NCI-H345 treated with DMSO at 0.1 percent for 48 hours (cell line): ENCODE measurements around the gene ADAMTS10.
"Not testable (repeated sequence)": the region's sequence is repeated elsewhere in the genome, so short reads cannot be mapped to it uniquely, and the experiment has no call there.

Experiments used
- DNase-seq: peaks from one replicate; lab custom pipeline; 2025; ENCODE audit not compliant: unreplicated experiment; lab: John Stamatoyannopoulos, UW

The ADAMTS10 gene

DNA sequence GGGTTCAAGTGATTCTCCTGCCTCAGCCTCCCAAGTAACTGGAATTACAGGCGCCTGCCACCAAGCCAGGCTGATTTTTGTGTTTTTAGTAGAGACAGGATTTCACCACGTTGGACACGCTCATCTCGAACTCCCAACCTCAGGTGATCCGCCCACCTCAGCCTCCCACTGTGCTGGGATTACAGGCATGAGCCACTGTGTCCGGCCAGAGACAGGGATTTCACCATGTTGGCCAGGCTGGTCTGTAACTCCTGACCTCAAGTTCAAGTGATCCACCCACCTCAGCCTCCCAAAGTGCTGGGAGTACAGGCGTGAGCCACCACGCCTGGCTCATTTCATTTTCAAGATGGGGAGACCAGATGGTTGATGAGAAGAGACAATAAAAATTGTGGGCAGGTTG lies 45.6 kb downstream of the ADAMTS10 start:
- not testable (repeated sequence) for DNase-seq

GRCh38 chr19:8561075-8561764 lies 49.3 kb downstream of the ADAMTS10 start:
- DNase-seq, result no peak

DNA sequence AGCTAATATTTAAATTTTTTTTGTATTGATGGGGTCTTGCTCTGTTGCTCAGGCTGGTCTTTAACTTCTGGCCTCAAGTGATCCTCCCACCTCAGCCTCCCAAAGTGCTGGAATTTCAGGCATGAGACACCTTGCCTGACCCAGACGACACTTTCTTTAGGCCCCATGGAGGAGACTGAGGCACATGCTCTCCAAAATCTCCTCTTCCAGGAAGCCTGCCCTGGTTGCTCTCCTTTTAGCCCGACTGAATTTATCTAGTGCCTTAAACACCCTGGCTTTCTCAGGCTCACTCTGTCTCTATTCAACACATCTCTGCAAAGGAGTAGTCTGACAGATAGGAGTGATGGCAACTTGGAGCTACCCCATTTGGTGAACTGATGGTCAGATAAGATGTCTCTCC lies 52.2 kb downstream of the ADAMTS10 start:
- no peak for DNase-seq

DNA sequence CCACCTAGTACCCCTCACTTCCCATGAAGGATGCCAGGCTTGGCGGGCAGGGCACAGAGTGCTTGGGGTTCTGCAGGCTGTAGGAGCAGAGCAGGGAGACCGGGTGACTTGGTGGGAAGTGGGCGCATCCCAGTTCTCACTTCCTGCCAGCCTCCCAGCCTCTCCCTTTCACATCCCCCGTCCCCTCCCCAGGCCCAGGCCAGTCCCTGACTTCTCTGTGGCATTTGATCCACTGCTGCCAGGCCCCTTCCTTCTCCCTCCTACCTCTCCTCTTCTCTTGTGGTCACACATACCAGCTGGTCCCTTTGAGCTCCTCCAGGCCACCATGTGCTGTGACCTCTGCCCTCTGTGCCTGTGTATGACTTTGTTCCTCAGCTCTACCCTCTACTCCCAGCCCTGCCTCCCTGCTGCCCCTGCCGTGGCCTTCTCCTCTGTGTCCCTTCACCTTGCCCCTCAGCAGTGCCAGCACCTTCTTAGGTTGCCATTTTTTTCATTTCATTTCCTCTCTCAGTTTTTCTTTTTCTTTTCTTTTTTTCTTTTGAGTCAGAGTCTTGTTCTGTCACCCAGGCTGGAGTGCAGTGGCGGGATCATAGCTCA lies 52.8 kb downstream of the ADAMTS10 start:
- no peak for DNase-seq

- not testable (repeated sequence) for DNase-seq
These were observed 56.8 kb downstream of the ADAMTS10 start for GRCh38 chr19:8553729-8554128.

DNA sequence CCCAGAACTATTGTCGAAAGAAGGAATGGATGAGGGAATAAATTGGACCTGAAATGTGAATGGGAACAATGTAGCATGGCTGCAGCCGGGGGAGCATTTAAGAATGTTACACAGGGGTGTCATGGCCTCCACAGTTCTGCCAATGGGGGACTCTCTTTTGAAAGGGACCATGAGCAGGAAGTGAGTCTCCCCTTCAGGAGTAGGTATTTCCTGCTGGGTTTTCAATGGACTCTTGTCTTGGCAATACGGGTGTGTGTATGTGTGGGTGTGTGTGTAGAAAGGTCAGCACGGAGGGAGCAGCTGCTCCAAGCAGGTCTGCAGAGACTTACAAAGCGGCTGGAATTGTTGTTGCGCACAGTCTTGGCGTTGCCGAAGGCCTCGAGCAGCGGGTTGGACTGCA lies 57.7 kb downstream of the ADAMTS10 start:
- DNase-seq, result no peak

DNA sequence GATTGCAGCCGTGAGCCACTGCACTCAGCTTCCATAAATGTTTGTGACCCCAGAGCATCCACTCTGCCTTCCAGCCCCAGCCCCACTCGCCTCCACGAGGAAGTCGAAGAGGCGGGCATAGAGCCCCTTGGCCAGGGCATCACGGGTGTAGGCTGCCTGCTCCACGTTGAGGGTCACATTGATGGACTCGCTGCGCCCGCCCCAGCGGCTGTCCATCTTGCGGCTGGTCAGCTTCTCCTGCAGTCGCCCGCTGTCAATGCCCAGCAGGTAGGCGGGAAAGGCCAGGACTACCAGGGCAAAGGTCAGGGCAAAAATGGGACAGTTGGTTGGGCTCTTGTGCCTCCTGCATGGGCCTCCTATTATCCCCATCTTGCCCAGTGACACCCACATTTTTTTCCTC lies 60.4 kb downstream of the ADAMTS10 start:
- DNase-seq, result no peak

GRCh38 chr19:8545743-8546142 lies 64.8 kb downstream of the ADAMTS10 start:
- DNase-seq, result no peak

- no peak for DNase-seq
These were observed 66.3 kb downstream of the ADAMTS10 start for GRCh38 chr19:8544168-8544567.

- no peak for DNase-seq
These were observed 70.8 kb downstream of the ADAMTS10 start for GRCh38 chr19:8539621-8540149.

GRCh38 chr19:8537099-8537498 lies 73.4 kb downstream of the ADAMTS10 start:
- DNase-seq, result no peak

GRCh38 chr19:8536282-8536681 lies 74.2 kb downstream of the ADAMTS10 start:
- no peak for DNase-seq

DNA sequence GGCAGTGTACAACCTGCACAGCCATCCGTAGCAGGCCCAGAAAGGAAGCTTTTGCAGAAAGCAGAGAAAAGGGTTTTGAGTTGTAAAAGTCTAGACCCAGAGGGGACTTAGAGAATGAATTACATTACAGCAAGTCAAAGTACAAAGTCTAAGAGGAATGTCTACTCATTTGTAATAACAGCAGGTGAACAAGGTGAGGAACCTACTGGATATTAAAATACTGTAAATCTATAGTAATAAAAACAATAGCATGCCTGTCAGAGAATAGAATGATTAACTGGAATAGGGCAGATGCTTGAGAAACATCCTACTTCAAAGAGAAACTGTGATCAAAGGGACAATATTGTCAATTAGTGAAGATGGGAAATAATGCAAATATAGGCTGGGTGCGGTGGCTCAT lies 78.3 kb downstream of the ADAMTS10 start:
- DNase-seq, result no peak

DNA sequence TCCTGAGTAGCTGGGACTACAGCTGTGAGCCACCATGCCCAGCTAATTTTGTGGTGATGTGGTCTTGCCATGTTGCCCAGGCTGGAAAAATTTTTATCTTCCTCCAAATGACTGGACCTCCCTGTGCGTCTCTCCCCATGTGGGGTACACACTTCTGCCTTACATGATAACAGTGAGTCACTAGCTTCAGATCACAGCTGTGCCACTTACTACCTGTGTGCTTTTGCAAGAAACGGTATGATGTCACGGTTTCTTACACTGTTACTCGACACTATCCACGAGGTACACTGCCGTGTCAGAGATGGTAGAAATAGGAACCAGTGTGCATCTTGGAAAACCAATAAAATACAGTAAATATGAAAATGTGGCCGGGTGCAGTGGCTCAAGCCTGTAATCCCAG lies 79.0 kb downstream of the ADAMTS10 start:
- DNase-seq, result no peak
